K562 (cell line): ENCODE measurements around the gene OR4K13. TPM values are rescaled to one million over a fixed set of nuclear protein-coding genes. Genes with fewer than 3 reads are reported as not detected.

Source experiments
- ATAC-seq: fragments of 200-7000 bp; cut with Tn5 transposase; 3 replicates; pipeline ENCODE4 v1.9.1; 2020; ENCODE audit warnings: moderate library complexity
- BruUV-seq: library from RNA; stranded (reverse); fragments of 400-500 nt; replicated peaks from 2 replicates; lab custom pipeline; 2021; lab: Mats Ljungman, UMichigan
- CTCF ChIA-PET: fragments of 300-600 bp; formaldehyde crosslinking; extraction: SDS; loops from one replicate; lab custom pipeline; 2021; ENCODE audit warnings: low intra/inter-chr PET ratio; lab: Yijun Ruan, JAX
- POLR2A ChIA-PET: fragments of 300-600, 350-650 bp; sonication (Branson Sonifier 250); formaldehyde crosslinking; extraction: SDS; loops from one replicate; lab custom pipeline; 2021; ENCODE audit warnings: antibody characterized with exemption, inconsistent platforms; lab: Yijun Ruan, JAX
- DNase-seq, 4 experiments: peaks; one replicate each; pipeline versions ENCODE4 v3.0.0 to v3.0.0-alpha.2; 2011 to 2018; ENCODE audit warnings: low spot score in 3 of 4, mixed read lengths in 3 of 4; ENCODE audit errors: extremely low read depth in 1 of 4
- FAIRE-seq: peaks from 2 replicates; lab custom pipeline; 2011; peaks lifted over from hg19 to GRCh38; lab: Jason Lieb, UNC
- H2AFZ ChIP-seq: 2 replicates; pipeline ENCODE4 v1.6.0; 2011; ENCODE audit warnings: low read depth, low read length, control low read depth, inconsistent platforms
- H3K27ac ChIP-seq: fragments of 200-600 bp; 3 replicates; pipeline ENCODE4 v1.8.0; 2011; ENCODE audit warnings: low read depth, mild to moderate bottlenecking, control low read depth, inconsistent platforms, low read length, moderate library complexity, mixed read lengths; ENCODE audit errors: extremely low read depth
- H3K27me3 ChIP-seq, 2 experiments: fragments of 300-600 bp in 1 of 2; 2 replicates in 1 of 2; 3 replicates in 1 of 2; pipeline versions ENCODE4 v1.6.0 to v1.8.0; 2011; ENCODE audit warnings: inconsistent platforms in 2 of 2, low read length in 2 of 2, mild to moderate bottlenecking in 1 of 2, mixed read lengths in 1 of 2, moderate library complexity in 1 of 2; ENCODE audit not compliant: control insufficient read depth in 2 of 2, insufficient read depth in 2 of 2
- H3K36me3 ChIP-seq: fragments of 300-600 bp; 3 replicates; pipeline ENCODE4 v1.8.0; 2011; ENCODE audit warnings: mild to moderate bottlenecking, low read length, inconsistent platforms; ENCODE audit not compliant: control insufficient read depth, insufficient read depth
- H3K4me1 ChIP-seq, 2 experiments: fragments of 200-600 bp in 1 of 2; replicated peaks in 1 of 2; 2 replicates in 1 of 2; 3 replicates in 1 of 2; pipeline versions ENCODE4 v1.5.1 to v1.8.0; 2011; ENCODE audit warnings: inconsistent platforms in 2 of 2, low read length in 2 of 2, mild to moderate bottlenecking in 1 of 2, mixed read lengths in 1 of 2, moderate library complexity in 1 of 2; ENCODE audit not compliant: control insufficient read depth in 2 of 2, insufficient read depth in 2 of 2
- H3K4me2 ChIP-seq: 2 replicates; pipeline ENCODE4 v1.6.1; 2011; ENCODE audit warnings: low read length, control low read depth, inconsistent platforms, mixed read lengths; ENCODE audit not compliant: insufficient read depth
- H3K4me3 ChIP-seq: fragments of 200-600 bp; sonication (generic), shearing (Covaris generic); 2 replicates; pipeline ENCODE4 v1.5.1; 2016; ENCODE audit warnings: control low read depth, inconsistent platforms
- H3K79me2 ChIP-seq: fragments of 200-600 bp; 3 replicates; pipeline ENCODE4 v1.8.0; 2011; ENCODE audit warnings: low read length, inconsistent platforms; ENCODE audit not compliant: control insufficient read depth, insufficient read depth
- H3K9ac ChIP-seq, 2 experiments: 2 replicates each; pipeline versions ENCODE4 v1.6.0 to v1.6.1; 2011; ENCODE audit warnings: low read depth in 2 of 2, low read length in 2 of 2, control low read depth in 1 of 2, inconsistent platforms in 1 of 2, mild to moderate bottlenecking in 1 of 2, mixed read lengths in 1 of 2; ENCODE audit not compliant: insufficient read depth in 1 of 2
- H3K9me1 ChIP-seq: one replicate; pipeline ENCODE4 v1.6.0; 2011; ENCODE audit warnings: inconsistent platforms, mild to moderate bottlenecking, low read length, moderate library complexity; ENCODE audit not compliant: control insufficient read depth, insufficient read depth
- H3K9me3 ChIP-seq: replicated peaks from 2 replicates; pipeline ENCODE4 v1.5.1; 2011; ENCODE audit warnings: low read depth, low read length, inconsistent platforms; ENCODE audit not compliant: control insufficient read depth, insufficient read depth
- H4K20me1 ChIP-seq: replicated peaks from 2 replicates; pipeline ENCODE4 v1.6.1; 2011; ENCODE audit warnings: low read length, inconsistent platforms, mixed read lengths; ENCODE audit not compliant: control insufficient read depth, insufficient read depth
- E2F6 ChIP-seq, 2 experiments: IDR thresholded peaks; 2 replicates each; pipeline ENCODE4 v1.6.1; 2011; ENCODE audit warnings: borderline replicate concordance in 1 of 2, control low read depth in 1 of 2, low read depth in 1 of 2, low read length in 1 of 2, mild to moderate bottlenecking in 1 of 2, mixed read lengths in 1 of 2, moderate library complexity in 1 of 2; ENCODE audit not compliant: insufficient read depth in 1 of 2, insufficient read length in 1 of 2, poor library complexity in 1 of 2, severe bottlenecking in 1 of 2; ENCODE audit errors: extremely low read depth in 1 of 2
- FOXO4 ChIP-seq: fragments of 450-650 bp; formaldehyde crosslinking; IDR thresholded peaks from 2 replicates; pipeline ENCODE4 v1.4.0; 2020; ENCODE audit warnings: mild to moderate bottlenecking, moderate library complexity
- NONO ChIP-seq, 2 experiments: fragments of 200-400 bp in 1 of 2; fragments of 450-650 bp in 1 of 2; formaldehyde crosslinking in 1 of 2; IDR thresholded peaks; 2 replicates each; pipeline ENCODE4 v1.6.1; 2017; ENCODE audit warnings: low read depth in 2 of 2, mild to moderate bottlenecking in 2 of 2, moderate library complexity in 2 of 2, low read length in 1 of 2
- NRF1 ChIP-seq, 2 experiments: fragments of 450-650 bp; IDR thresholded peaks in 1 of 2; conservative IDR thresholded peaks in 1 of 2; 2 replicates each; pipeline ENCODE4 v1.6.1; 2014; ENCODE audit warnings: mild to moderate bottlenecking in 2 of 2
- POLR2G ChIP-seq: fragments of 200-400 bp; formaldehyde crosslinking; IDR thresholded peaks from 2 replicates; pipeline ENCODE4 v1.6.1; 2017; ENCODE audit warnings: low read depth, mild to moderate bottlenecking, antibody characterized with exemption, low read length, moderate library complexity
- SIN3B ChIP-seq: fragments of 450-650 bp; IDR thresholded peaks from 2 replicates; pipeline ENCODE4 v1.6.1; 2017; ENCODE audit warnings: low read depth, mild to moderate bottlenecking, moderate library complexity
- SRSF9 ChIP-seq: fragments of 200-400 bp; formaldehyde crosslinking; IDR thresholded peaks from 2 replicates; pipeline ENCODE4 v1.6.1; 2017; ENCODE audit warnings: low read depth, low read length, borderline replicate concordance
- ZBED1 ChIP-seq: IDR thresholded peaks from 2 replicates; pipeline ENCODE4 v1.6.1; 2014
- ZKSCAN1 ChIP-seq: fragments of 150-350 bp; IDR thresholded peaks from 2 replicates; pipeline ENCODE4 v1.6.1; 2016; ENCODE audit warnings: low read depth, low read length
- ZNF584 ChIP-seq: fragments of 200-800 bp; sonication (Bioruptor generic); IDR thresholded peaks from 2 replicates; pipeline ENCODE4 v1.6.1; 2016; ENCODE audit warnings: low read depth, mild to moderate bottlenecking, missing genetic modification characterization, missing compliant biosample characterization
- WGBS: fragments of 100-300 bp; shearing (Covaris generic); methylation state at CpG from one replicate; pipeline ENCODE4 v1.1.6; 2016; ENCODE audit warnings: low coverage, mixed read lengths; ENCODE audit not compliant: insufficient coverage; ENCODE audit errors: missing lambda C conversion rate; 5-methylcytosine and 5-hydroxymethylcytosine counted together
- in situ Hi-C: fragments of 300-500 bp; cut with MboI; formaldehyde crosslinking; loops from 4 replicates; pipeline ENCODE4 v1.15.0; 2018; ENCODE audit warnings: inconsistent platforms, mixed read lengths
- intact Hi-C: fragments of 100-400 bp; cut with micrococcal nuclease; formaldehyde crosslinking; loops from 2 replicates; pipeline ENCODE4 v1.14.2; 2022
- polyA plus RNA-seq, 8 experiments: library from polyadenylated mRNA; depleted of rRNA in 4 of 8; stranded (reverse) in 5 of 8; unstranded in 3 of 8; fragments of >200 nt; fragmentation: Nextera tagmentation in 2 of 8; fragmentation: Illumina TruSeq in 1 of 8; extraction: Ambion mirVana in 2 of 8; extraction: Trizol in 1 of 8; gene quantifications; 2 replicates each; pipeline versions ENCODE4 v1.2.1 to v1.2.3, GENCODE V29; 2011 to 2014; ENCODE audit warnings: inconsistent platforms in 1 of 8, missing spikeins in 1 of 8
- total RNA-seq, 7 experiments: library from RNA; depleted of rRNA in 6 of 7; stranded (reverse); fragments of >200 nt in 6 of 7; fragmentation: Illumina TruSeq in 2 of 7; extraction: Trizol in 2 of 7; gene quantifications; 2 replicates each; pipeline versions ENCODE4 v1.2.1 to v1.2.3, GENCODE V29; 2011 to 2021; ENCODE audit warnings: low replicate concordance in 1 of 7
- TF ChIP-seq, protein P1 (sequence below): fragments of 450-650 bp; formaldehyde crosslinking; IDR thresholded peaks from 2 replicates; pipeline ENCODE4 v1.4.0; 2020; ENCODE audit warnings: mild to moderate bottlenecking, mixed read lengths
- TF ChIP-seq, protein P2 (sequence below): fragments of 250-450 bp; sonication (Bioruptor Pico); IDR thresholded peaks from 2 replicates; pipeline ENCODE4 v1.9.0; 2021; ENCODE audit warnings: mild to moderate bottlenecking, inconsistent platforms
- TF ChIP-seq, protein P3 (sequence below): sonication (generic); formaldehyde crosslinking; IDR thresholded peaks from 2 replicates; pipeline ENCODE4 v1.8.1; 2022; ENCODE audit warnings: missing genetic modification reagents

The OR4K13 gene
- total and polyA plus RNA-seq, 9 of the 15 experiments (the other 6 are each of a cell fraction or from before 2014, with no cell fraction given) = not detected

- no peak overlapping the region for H3K4me2 ChIP-seq
- no peaks in the 10 kb centered on the region for H3K4me1 ChIP-seq
- H2AFZ ChIP-seq = no peak overlapping the region
- no peaks in the 10 kb centered on the region for H4K20me1 ChIP-seq
- CTCF ChIA-PET = no interaction called here
- intact Hi-C loops = no loop called here
- no peak overlapping the region for H3K27ac ChIP-seq
- no peaks in the 10 kb centered on the region for H3K9me1 ChIP-seq
- FAIRE-seq (no peak), ATAC-seq (peak; percentile 52; the same call in 2 of the 3 replicates), DNase-seq (no peak)
- no peak overlapping the region for H3K4me3 ChIP-seq
- H3K27me3 ChIP-seq = no peaks in the 10 kb centered on the region
- no peaks in the 10 kb centered on the region for H3K79me2 ChIP-seq
- no TSS peak for BruUV-seq
- 33% methylated on average over 6 of the region's 6 CpGs for WGBS
- POLR2A ChIA-PET = no interaction called here
- H3K9me3 ChIP-seq = no peaks in the 10 kb centered on the region
- H3K9ac ChIP-seq = no peak overlapping the region
- in situ Hi-C loops = no loop called here
- no peaks in the 10 kb centered on the region for H3K36me3 ChIP-seq
- TF ChIP-seq ZBED1 (no peak), FOXO4 (CRISPR knock-in tag) (no peak), NRF1 (conservative IDR thresholded peaks at IDR 0.05 in 1 of 2, IDR thresholded peaks at IDR 0.05 in 1 of 2) (no peak), POLR2G (no peak), SIN3B (no peak), E2F6 (IDR thresholded peaks at IDR 0.05; ENCODE audit: borderline replicate concordance in 1 of 2, extremely low read depth in 1 of 2, insufficient read depth in 1 of 2, insufficient read length in 1 of 2, low read depth in 1 of 2, low read length in 1 of 2, poor library complexity in 1 of 2, severe bottlenecking in 1 of 2) (no peak), NONO (IDR thresholded peaks at IDR 0.05; ENCODE audit: low read depth in 2 of 2, low read length in 1 of 2) (no peak), ZNF584 (no peak), ZKSCAN1 (no peak), SRSF9 (no peak)
- TF ChIP-seq, protein P1, sequence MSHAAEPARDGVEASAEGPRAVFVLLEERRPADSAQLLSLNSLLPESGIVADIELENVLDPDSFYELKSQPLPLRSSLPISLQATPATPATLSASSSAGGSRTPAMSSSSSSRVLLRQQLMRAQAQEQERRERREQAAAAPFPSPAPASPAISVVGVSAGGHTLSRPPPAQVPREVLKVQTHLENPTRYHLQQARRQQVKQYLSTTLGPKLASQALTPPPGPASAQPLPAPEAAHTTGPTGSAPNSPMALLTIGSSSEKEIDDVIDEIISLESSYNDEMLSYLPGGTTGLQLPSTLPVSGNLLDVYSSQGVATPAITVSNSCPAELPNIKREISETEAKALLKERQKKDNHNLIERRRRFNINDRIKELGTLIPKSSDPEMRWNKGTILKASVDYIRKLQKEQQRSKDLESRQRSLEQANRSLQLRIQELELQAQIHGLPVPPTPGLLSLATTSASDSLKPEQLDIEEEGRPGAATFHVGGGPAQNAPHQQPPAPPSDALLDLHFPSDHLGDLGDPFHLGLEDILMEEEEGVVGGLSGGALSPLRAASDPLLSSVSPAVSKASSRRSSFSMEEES = peak; percentile 18; the same call in 1 of the 2 replicates
- TF ChIP-seq, protein P2, sequence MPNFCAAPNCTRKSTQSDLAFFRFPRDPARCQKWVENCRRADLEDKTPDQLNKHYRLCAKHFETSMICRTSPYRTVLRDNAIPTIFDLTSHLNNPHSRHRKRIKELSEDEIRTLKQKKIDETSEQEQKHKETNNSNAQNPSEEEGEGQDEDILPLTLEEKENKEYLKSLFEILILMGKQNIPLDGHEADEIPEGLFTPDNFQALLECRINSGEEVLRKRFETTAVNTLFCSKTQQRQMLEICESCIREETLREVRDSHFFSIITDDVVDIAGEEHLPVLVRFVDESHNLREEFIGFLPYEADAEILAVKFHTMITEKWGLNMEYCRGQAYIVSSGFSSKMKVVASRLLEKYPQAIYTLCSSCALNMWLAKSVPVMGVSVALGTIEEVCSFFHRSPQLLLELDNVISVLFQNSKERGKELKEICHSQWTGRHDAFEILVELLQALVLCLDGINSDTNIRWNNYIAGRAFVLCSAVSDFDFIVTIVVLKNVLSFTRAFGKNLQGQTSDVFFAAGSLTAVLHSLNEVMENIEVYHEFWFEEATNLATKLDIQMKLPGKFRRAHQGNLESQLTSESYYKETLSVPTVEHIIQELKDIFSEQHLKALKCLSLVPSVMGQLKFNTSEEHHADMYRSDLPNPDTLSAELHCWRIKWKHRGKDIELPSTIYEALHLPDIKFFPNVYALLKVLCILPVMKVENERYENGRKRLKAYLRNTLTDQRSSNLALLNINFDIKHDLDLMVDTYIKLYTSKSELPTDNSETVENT (CRISPR knock-in tag) = no peak
- TF ChIP-seq, protein P3, sequence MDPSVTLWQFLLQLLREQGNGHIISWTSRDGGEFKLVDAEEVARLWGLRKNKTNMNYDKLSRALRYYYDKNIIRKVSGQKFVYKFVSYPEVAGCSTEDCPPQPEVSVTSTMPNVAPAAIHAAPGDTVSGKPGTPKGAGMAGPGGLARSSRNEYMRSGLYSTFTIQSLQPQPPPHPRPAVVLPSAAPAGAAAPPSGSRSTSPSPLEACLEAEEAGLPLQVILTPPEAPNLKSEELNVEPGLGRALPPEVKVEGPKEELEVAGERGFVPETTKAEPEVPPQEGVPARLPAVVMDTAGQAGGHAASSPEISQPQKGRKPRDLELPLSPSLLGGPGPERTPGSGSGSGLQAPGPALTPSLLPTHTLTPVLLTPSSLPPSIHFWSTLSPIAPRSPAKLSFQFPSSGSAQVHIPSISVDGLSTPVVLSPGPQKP (CRISPR knock-in tag) = no peak
Measured at GRCh38 chr14:20031058-20031457, 4.8 kb downstream of the OR4K13 start.
